Colon (tissue), 2 donors: Measurements from ENCODE around the gene SAP30L.

Experiments
- FAIRE-seq: peaks from 2 replicates; lab custom pipeline; 2012; peaks lifted over from hg19 to GRCh38; lab: Jason Lieb, UNC
- donor health status: control.
- donor health status: control.

SAP30L gene

DNA sequence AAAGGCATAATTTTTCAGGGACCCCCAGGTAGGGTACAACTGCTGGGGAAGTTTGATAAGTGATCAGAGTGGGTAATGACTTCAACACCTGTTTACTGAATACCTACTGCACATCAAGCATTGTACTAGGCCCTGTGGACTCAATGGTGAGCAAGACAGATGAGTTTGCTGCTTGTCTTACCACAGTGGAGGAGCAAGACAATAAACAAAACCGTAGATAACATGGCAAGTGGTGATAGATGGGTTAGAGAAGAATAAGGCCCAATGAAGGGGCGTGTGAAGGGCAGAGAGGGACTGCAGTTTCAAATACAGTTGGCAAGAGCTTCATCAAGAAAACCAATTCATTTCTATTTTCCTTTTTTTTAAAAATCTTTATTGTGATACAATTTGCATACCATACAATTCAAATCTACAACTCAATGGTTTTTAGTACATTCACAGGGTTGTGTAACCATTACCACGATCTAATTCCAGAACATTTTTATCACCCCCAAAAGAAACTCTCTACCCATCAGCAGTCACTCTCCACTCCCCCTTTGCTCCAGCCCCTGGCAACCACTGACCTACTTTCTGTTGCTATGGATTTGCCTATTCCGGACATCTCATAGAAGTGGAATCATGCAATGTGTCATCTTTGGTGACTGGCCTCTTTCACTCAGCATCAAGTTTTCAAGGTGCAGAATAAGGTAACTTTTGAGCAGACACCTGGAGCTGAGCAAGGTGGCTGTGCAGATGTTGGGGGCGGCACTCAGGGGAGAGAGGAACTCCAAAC, 64.2 kb downstream of the SAP30L start:
- FAIRE-seq: no peak
